Fibroblast of villous mesenchyme (primary cell): Measurements from ENCODE around the gene ERBB4. TPM values are rescaled to one million over a fixed set of nuclear protein-coding genes. Genes with fewer than 3 reads are reported as not detected.

Source experiments
- DNase-seq: peaks from one replicate; pipeline ENCODE4 v3.0.0-alpha.2; 2010; ENCODE audit warnings: low read depth
- H3K4me3 ChIP-seq: 2 replicates; pipeline ENCODE4 v1.5.1; 2011; ENCODE audit warnings: low read depth, mild to moderate bottlenecking, low read length
- CTCF ChIP-seq: IDR thresholded peaks from 2 replicates; pipeline ENCODE4 v1.5.1; 2012; ENCODE audit warnings: low read depth, mild to moderate bottlenecking, low read length; ENCODE audit not compliant: insufficient read depth
- total RNA-seq: library from RNA; depleted of rRNA; stranded (reverse); fragments of >200 nt; gene quantifications from 2 replicates; pipeline ENCODE4 v1.2.3, GENCODE V29; 2012

Gene ERBB4
- total RNA-seq, 1 donor = under 0.01 TPM

DNA sequence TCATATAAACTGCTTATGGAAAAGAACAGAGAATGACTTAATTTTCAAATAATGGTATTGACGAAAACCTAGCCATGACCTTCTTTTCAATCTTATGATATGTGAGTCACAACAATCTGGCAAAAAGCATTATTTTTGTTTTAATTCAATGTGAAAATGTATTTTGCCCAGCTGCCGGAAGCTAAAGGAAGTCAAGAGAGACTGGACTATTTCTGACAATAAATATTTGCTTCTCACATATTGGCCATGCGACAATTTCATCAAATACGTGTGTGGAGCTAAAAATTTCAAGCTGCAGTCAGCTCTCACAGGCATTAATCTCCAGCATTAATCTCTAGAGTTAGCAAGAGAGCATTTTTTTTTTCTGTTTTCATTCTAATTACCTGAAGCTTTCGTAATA lies 1101.2 kb downstream of the ERBB4 start:
- DNase-seq = no peak
- no peak overlapping the region for H3K4me3 ChIP-seq
- no peak for TF ChIP-seq CTCF

DNA sequence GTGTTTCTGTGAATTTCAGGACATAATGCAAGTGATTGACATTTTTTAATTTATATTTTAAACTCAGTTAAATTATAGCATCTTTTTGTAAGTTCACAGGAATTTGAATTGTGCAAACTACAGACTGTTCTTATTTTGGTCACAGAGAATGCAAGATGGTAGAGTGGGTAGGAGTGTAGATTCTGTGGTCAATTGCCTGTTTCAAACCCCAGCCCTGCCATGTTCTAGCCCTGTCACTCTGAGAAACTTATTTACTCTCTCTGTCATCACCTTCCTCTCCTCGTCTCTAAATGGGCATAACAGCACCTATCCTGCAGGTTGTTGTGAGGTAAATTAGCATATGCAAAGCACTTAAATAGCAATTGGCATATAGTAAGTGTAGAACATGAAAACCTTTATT lies 1102.4 kb downstream of the ERBB4 start:
- no peak for DNase-seq
- no peak for TF ChIP-seq CTCF
- H3K4me3 ChIP-seq = no peak overlapping the region

GRCh38 chr2:211435331-211435730 lies 1103.3 kb downstream of the ERBB4 start:
- DNase-seq = no peak

DNA sequence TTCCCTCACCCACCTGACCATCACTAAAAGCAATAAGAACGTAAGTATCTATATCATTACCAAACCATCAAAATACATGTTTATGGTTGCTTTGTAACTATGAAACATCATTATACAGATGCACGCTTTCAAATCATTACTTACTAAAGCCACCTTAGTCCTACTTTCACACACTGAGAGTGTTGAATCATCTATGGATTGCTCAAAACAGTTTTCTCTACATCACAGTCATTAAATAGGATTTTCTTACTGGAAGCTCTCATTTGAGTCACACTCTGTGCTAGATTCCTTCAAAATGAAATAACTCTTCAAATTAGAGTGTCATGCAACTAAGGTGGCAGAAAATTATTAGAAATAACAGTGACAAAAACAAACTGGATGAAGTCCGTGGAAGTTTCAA lies 1103.8 kb downstream of the ERBB4 start:
- DNase-seq = no peak
- H3K4me3 ChIP-seq = no peak overlapping the region
- TF ChIP-seq CTCF = no peak

More at GRCh38 chr2:211435331-211435730, 1103.3 kb downstream of the ERBB4 start:
- no peak for TF ChIP-seq CTCF
- no peak overlapping the region for H3K4me3 ChIP-seq

DNA sequence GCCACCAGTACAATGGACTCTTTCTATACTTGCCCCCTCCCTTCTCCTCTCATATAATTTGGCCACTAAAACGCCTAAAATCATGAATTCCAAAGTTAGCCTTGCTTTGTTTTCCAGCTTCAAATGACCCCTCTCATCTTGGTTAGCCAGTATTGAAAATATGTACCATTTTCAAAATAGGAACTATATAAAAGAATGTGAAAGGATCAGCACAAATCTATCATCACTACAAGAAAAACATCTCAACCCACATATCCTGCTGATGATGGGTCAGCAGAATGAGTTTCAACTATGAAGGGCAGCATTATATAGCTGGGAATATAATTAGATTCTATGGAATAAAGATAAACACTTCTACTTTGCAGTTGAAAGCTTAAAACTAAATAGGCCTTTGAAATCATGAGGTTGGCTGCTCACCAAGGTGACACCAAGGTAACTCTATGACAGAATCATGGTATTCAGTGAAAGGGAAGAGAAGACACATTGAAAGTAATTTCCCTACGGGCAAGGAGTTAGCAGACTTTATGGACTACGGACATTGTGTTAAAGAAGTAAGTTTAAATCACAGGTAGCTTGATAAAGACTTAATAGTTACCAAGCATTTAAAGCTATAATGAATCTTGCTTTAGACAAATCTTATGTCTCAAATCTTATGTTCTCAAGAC lies 1109.2 kb downstream of the ERBB4 start:
- no peak for DNase-seq
- H3K4me3 ChIP-seq = no peak overlapping the region
- no peak for TF ChIP-seq CTCF

- no peak for DNase-seq
- TF ChIP-seq CTCF = no peak
These were observed 1112.4 kb downstream of the ERBB4 start for GRCh38 chr2:211426240-211426639.

DNA sequence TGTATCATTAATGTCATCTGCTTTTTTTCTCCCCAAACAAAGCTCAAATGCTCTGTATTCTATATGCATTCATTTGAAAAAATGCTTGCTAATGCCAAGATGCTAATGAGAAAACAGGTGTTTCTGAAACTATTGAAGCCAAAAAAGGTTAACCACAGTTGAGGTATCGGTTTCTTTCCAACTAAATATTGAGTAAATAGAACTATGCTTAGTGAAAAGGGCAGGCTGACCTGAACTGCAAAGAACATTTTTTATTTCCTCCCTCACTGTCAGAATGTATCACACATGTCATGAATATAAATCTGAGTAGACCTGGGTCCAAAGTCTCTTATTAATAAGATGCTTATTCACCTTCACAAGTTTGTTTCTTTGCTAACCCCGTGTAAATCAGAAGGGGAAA lies 1115.6 kb downstream of the ERBB4 start:
- DNase-seq = no peak
- no peak for TF ChIP-seq CTCF
- no peak overlapping the region for H3K4me3 ChIP-seq

More at GRCh38 chr2:211426240-211426639, 1112.4 kb downstream of the ERBB4 start:
- no peak overlapping the region for H3K4me3 ChIP-seq
